ENCODE results near the gene NRXN3. TPM values are rescaled to one million over a fixed set of nuclear protein-coding genes. Genes with fewer than 3 reads are reported as not detected.

The NRXN3 gene
- total RNA-seq, 2 experiments from 2014 or later = not detected

DNA sequence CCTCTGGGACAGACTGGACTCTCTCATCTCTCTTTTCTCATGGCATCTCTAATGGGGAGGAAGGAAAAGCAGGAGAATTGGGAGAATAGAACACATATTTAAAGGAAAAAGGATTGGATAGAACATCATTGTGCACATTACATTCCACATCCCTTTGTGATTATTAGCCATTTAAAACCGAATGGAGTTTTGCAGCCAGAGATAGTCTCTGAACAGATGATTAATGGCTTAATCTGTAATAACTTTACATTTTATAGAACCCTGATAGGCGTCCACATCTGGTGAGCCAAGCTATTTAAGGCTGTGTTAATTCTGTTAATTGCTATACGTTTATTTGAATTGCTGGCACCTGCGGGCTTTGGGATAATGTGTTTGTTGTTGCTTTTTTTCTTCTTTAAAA lies 487.3 kb downstream of the NRXN3 start:
- TF ChIP-seq, protein P1, sequence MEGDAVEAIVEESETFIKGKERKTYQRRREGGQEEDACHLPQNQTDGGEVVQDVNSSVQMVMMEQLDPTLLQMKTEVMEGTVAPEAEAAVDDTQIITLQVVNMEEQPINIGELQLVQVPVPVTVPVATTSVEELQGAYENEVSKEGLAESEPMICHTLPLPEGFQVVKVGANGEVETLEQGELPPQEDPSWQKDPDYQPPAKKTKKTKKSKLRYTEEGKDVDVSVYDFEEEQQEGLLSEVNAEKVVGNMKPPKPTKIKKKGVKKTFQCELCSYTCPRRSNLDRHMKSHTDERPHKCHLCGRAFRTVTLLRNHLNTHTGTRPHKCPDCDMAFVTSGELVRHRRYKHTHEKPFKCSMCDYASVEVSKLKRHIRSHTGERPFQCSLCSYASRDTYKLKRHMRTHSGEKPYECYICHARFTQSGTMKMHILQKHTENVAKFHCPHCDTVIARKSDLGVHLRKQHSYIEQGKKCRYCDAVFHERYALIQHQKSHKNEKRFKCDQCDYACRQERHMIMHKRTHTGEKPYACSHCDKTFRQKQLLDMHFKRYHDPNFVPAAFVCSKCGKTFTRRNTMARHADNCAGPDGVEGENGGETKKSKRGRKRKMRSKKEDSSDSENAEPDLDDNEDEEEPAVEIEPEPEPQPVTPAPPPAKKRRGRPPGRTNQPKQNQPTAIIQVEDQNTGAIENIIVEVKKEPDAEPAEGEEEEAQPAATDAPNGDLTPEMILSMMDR (conservative IDR thresholded peaks at IDR 0.05; ENCODE audit: low read length) = no peak
- TF ChIP-seq EZH2phosphoT487 (IDR thresholded peaks at IDR 0.05; ENCODE audit: borderline replicate concordance, low read depth, low read length) = no peak
- Histone ChIP-seq H3K36me3 (ENCODE audit: insufficient read depth, low read length) (no peaks in the 10 kb centered on the region), H3K4me1 (ENCODE audit: insufficient read depth, low read length, poor library complexity, severe bottlenecking) (no peaks in the 10 kb centered on the region), H3K9me2 (ENCODE audit: insufficient read depth, low read length) (no peaks in the 10 kb centered on the region), H3K79me2 (ENCODE audit: insufficient read depth, low read depth, low read length) (no peaks in the 10 kb centered on the region), H3K27ac (ENCODE audit: low read depth, low read length, poor library complexity, severe bottlenecking) (no peak overlapping the region), H2AFZ (ENCODE audit: low read length) (no peak overlapping the region), H3K4me3 (ENCODE audit: low read depth, low read length, poor library complexity, severe bottlenecking) (no peak overlapping the region), H4K20me1 (ENCODE audit: insufficient read depth, low read length) (no peaks in the 10 kb centered on the region), H3K4me2 (ENCODE audit: low read length) (no peak overlapping the region), H3K9me3 (ENCODE audit: low read length) (no peaks in the 10 kb centered on the region)
- ChIA-PET CTCF (ENCODE audit: unreplicated experiment) (no interaction called here), POLR2A (no interaction called here)
- no peak for DNase-seq (ENCODE audit: low spot score)
- BruUV-seq (replicated peaks) = no TSS peak
- intact Hi-C loops (cut with micrococcal nuclease; ENCODE audit: unreplicated experiment) = no loop called here

DNA sequence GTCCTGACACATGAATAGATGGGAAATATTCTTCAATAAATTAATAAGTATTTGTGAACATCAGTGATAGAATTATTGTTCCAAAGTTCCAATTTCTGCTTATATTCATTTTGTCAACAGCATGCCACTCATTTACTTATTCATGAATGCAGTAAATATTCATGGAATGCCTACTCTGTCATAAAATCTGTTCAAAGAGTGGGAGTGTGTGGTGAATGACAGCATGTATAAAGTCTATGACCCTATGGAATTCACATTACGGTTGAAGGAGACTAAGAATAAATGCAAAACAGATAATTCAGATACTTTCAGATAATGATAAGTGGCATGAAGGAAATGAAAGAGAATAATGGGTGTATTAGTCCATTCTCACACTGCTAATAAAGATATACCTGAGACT lies 494.7 kb downstream of the NRXN3 start:
- no peaks in the 10 kb centered on the region for H3K79me2 ChIP-seq (ENCODE audit: insufficient read depth, low read depth, low read length)
- no peak overlapping the region for H2AFZ ChIP-seq (ENCODE audit: low read length)
- H3K4me3 ChIP-seq (ENCODE audit: low read depth, low read length, poor library complexity, severe bottlenecking) = no peak overlapping the region
- DNase-seq (ENCODE audit: low spot score) = no peak
- no peaks in the 10 kb centered on the region for H3K9me2 ChIP-seq (ENCODE audit: insufficient read depth, low read length)
- intact Hi-C loops (cut with micrococcal nuclease; ENCODE audit: unreplicated experiment) = no loop called here
- ChIA-PET POLR2A (no interaction called here), CTCF (ENCODE audit: unreplicated experiment) (no interaction called here)
- no TSS peak for BruUV-seq (replicated peaks)
- H4K20me1 ChIP-seq (ENCODE audit: insufficient read depth, low read length) = no peaks in the 10 kb centered on the region
- TF ChIP-seq, protein P1 (conservative IDR thresholded peaks at IDR 0.05; ENCODE audit: low read length) = no peak
- TF ChIP-seq EZH2phosphoT487 (IDR thresholded peaks at IDR 0.05; ENCODE audit: borderline replicate concordance, low read depth, low read length) = no peak
- H3K27ac ChIP-seq (ENCODE audit: low read depth, low read length, poor library complexity, severe bottlenecking) = no peak overlapping the region
- H3K36me3 ChIP-seq (ENCODE audit: insufficient read depth, low read length) = no peaks in the 10 kb centered on the region
- H3K4me1 ChIP-seq (ENCODE audit: insufficient read depth, low read length, poor library complexity, severe bottlenecking) = no peaks in the 10 kb centered on the region
- H3K9me3 ChIP-seq (ENCODE audit: low read length) = no peaks in the 10 kb centered on the region
- no peak overlapping the region for H3K4me2 ChIP-seq (ENCODE audit: low read length)

DNA sequence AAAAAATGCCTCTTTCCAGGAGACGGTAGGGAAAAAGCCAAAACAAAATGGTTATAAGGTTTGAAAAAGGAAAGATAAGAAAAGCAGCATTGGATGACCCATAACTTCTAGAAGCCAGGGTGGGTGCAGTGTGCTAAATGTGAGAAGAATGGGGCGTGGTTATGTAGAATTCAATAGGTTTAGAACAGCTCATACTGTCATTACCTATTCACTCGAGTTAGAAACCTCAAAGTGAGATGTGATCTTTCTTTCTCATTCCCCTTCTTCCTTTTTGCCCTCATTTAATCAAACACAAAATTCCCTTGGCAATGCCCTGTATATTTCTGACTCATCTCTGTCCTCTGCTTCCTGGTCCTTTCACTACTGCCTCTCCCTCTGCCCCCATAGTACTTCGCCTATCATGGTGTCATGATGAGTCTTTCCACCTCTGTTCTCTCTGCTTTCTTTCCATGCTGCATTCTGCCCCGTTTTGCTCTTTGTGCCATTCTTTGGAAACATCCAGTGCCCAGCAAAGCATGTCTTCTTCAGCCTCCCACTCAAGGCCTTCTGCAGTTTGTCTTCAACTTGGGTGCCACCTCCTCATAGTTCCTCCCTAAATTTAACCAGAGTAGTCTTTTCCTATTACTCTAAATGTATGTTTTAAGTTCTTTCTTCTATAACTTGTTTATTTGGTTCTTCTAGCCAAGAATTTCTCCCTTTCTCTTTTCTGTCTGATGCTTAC lies 496.3 kb downstream of the NRXN3 start:
- ChIA-PET CTCF (ENCODE audit: unreplicated experiment) (no interaction called here), POLR2A (no interaction called here)
- Histone ChIP-seq H3K9me3 (ENCODE audit: low read length) (no peaks in the 10 kb centered on the region), H3K4me1 (ENCODE audit: insufficient read depth, low read length, poor library complexity, severe bottlenecking) (no peaks in the 10 kb centered on the region), H3K4me3 (ENCODE audit: low read depth, low read length, poor library complexity, severe bottlenecking) (no peak overlapping the region), H4K20me1 (ENCODE audit: insufficient read depth, low read length) (no peaks in the 10 kb centered on the region), H3K79me2 (ENCODE audit: insufficient read depth, low read depth, low read length) (no peaks in the 10 kb centered on the region), H3K9me2 (ENCODE audit: insufficient read depth, low read length) (no peaks in the 10 kb centered on the region), H3K36me3 (ENCODE audit: insufficient read depth, low read length) (no peaks in the 10 kb centered on the region), H3K27ac (ENCODE audit: low read depth, low read length, poor library complexity, severe bottlenecking) (no peak overlapping the region), H3K4me2 (ENCODE audit: low read length) (no peak overlapping the region), H2AFZ (ENCODE audit: low read length) (no peak overlapping the region)
- no TSS peak for BruUV-seq (replicated peaks)
- no peak for DNase-seq (ENCODE audit: low spot score)
- intact Hi-C loops (cut with micrococcal nuclease; ENCODE audit: unreplicated experiment) = no loop called here
- no peak for TF ChIP-seq EZH2phosphoT487 (IDR thresholded peaks at IDR 0.05; ENCODE audit: borderline replicate concordance, low read depth, low read length)
- TF ChIP-seq, protein P1 (conservative IDR thresholded peaks at IDR 0.05; ENCODE audit: low read length) = no peak
